Left lobe of liver (tissue), 2 donors: Measurements from ENCODE around the gene KHDC4. TPM values are rescaled to one million over a fixed set of nuclear protein-coding genes. Genes with fewer than 3 reads are reported as not detected.

Experiments used
- ATAC-seq: fragments of 200-7000 bp; cut with Tn5 transposase; one replicate; pipeline ENCODE4 v1.9.1; 2020; ENCODE audit warnings: mild to moderate bottlenecking, moderate library complexity
- DNase-seq: peaks from one replicate; pipeline ENCODE4 v3.0.0-alpha.2; 2020; ENCODE audit warnings: low spot score
- total RNA-seq: library from RNA; stranded (reverse); gene quantifications from one replicate; pipeline ENCODE4 v1.2.1, GENCODE V29; 2021
- donor health status: DM: no; HTN: no; CAD: no; lungs with moderate emphysema.
- donor health status: DM: no; HTN: yes; CAD: no.

Gene KHDC4
- total RNA-seq, result 18.5 TPM

- ATAC-seq (peak; percentile 97), DNase-seq (peak; percentile 96)
Measured at GRCh38 chr1:155934097-155934935, at the start of gene KHDC4. Gene KHDC4, minus strand, starts transcription at chr1:155934413. Its CDS starts 40 bp downstream, at chr1:155934373.

GRCh38 chr1:155983191-155984024 lies 49.2 kb upstream of the KHDC4 start:
- no peak for DNase-seq

GRCh38 chr1:155982106-155982505 lies 47.9 kb upstream of the KHDC4 start:
- ATAC-seq, result no peak
- no peak for DNase-seq

More at GRCh38 chr1:155983191-155984024, 49.2 kb upstream of the KHDC4 start:
- peak; percentile 24 for ATAC-seq

- ATAC-seq (no peak), DNase-seq (no peak)
Measured at GRCh38 chr1:155981266-155982088, 47.3 kb upstream of the KHDC4 start.

DNA sequence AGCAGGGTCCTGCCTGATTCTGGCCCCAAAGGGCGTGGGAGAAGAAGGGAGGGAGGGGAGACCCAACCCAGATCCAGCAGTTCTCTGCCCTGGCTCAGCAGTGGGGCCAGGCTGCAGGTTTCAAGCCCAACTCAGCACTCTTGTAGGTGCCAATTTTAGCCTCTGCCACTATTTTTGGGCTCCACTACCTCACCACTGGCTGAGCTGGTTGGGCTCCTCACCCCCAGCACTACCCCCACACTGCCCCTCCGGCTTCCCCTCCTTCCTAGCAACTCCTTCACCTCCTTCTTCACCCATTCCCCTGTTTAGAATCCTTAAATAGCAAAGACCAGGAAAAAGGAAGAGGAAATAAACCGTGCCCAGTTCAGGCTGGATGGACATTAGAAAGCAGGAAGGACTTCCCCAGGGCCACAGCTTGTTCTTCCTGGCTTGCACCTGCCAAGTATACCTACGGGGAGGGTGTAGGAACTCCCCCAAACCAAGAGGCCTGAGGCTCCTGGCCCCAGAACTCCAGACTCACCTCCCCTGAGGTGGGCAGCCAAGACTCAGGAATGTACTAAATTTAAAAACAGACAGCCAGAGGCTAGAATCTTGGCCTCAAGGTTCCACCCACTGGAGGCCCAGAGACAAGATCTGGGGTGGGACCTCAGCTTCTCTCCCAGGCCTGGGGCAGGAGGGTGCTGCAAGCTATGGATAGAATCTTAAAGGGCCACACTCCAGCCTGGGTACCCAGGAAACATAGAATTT lies 45.6 kb upstream of the KHDC4 start:
- DNase-seq (no peak), ATAC-seq (no peak)

DNA sequence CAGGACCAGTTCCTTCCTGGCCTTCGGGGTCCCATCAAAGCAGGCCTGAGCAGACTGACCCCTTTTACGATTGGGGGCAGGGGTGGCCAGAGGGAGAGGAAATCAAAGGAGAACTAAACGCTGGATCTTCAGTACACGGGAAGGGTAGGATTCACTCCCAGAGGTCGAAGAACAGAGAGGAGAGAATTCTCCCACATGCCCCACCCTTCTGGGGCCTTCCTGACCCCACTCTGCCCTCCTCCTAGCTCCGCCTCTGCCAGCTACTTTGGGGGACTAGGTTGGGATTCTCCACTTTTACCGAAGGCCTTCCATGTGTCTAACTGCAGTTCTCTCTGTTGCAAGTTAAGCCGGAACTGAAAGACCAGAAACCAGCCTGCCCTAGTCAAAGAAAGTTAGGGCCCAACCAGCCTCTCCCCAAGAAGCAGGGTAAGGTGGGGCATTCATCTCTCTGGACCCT lies 44.8 kb upstream of the KHDC4 start:
- no peak for DNase-seq
- ATAC-seq, result peak; percentile 8

GRCh38 chr1:155978325-155978972 lies 44.2 kb upstream of the KHDC4 start, which contains the start of gene ARHGEF2:
Gene ARHGEF2, minus strand, starts transcription at chr1:155978547. Its CDS starts 120 bp downstream, at chr1:155978427.
- ATAC-seq, result peak; percentile 76
- DNase-seq, result peak; percentile 73

GRCh38 chr1:155977690-155978324 lies 43.6 kb upstream of the KHDC4 start:
- no peak for DNase-seq

DNA sequence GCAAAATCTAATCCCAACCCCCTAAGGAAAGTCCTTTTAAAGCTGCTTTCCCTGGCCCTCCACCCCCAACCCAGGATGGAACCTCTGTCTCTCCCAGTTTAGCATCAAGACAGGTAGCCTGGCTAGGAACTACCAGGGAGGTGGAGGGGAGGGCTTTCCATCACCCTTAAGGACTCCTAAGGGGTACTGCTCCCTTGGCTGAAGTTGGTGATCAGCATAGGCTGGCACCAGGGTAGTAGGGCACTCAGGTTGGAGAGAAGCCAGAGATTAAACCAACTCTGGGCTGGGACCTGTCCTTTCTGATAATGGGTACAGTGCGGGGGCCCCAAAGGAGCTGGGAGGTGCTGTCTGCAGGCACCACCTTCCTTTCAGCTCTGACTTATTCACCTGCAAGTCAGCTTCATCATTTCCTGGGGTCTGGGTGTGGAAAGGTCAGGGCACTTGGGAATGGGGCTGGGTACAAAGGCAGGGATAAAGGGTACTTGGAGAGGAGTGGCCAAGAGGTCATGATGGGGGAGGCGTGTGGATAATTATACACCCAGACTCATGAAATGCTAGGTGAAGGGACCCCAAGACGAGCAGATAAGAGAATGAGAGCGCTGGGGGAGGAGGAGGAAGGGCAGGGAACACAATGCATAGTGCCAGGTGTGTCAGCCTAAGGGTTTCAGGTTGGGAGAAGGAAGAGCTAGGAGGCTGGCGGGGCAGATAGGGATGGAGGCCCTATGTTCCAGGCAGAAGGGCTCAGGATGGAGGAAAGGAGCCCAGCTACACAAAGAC lies 42.9 kb upstream of the KHDC4 start:
- ATAC-seq (peak; percentile 11), DNase-seq (no peak)

More at GRCh38 chr1:155977690-155978324, 43.6 kb upstream of the KHDC4 start:
- ATAC-seq, result peak; percentile 56

DNA sequence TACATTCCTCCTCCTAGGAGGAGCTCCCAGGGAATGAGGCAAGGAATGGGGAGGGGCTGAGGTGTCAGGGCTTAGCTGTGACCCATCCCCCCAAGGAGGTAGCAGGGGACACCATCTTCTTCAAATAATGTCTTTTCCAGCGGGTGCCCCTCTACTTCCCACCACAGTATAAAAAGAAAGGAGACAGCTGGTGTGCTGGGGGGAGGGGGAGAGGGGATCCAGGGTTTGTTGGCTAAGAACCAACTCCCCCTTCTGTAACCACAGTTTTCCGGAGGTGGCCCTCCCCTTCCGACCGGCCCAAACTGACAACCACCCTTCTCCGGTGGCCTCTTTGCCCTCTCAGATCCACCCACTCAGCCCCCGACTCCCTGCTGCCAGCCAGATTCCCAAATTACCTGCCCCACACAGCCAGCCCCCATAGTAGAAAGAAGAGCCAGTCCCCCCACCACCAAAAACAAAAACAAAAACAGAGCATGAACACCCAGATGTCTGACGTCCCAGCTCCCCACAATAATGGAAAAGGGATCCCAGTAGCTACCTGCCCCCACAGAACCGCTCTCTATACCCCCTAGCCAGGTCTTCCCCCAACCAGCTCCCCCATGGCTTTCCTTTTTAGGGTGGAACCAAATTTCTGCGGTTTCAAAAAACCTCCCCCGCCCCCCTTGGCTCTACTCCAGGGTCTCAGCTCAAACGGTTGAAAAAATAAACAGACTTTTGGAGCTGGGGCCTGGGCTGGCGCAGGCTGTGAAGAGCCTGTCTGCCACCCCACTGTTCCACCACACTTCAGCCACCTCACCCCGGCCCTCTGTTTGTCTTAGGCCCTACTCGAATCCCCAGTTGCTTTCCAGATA lies 42.1 kb upstream of the KHDC4 start:
- ATAC-seq, result no peak
- DNase-seq, result no peak

- DNase-seq (no peak), ATAC-seq (no peak)
Measured at GRCh38 chr1:155975375-155976061, 41.3 kb upstream of the KHDC4 start.

DNA sequence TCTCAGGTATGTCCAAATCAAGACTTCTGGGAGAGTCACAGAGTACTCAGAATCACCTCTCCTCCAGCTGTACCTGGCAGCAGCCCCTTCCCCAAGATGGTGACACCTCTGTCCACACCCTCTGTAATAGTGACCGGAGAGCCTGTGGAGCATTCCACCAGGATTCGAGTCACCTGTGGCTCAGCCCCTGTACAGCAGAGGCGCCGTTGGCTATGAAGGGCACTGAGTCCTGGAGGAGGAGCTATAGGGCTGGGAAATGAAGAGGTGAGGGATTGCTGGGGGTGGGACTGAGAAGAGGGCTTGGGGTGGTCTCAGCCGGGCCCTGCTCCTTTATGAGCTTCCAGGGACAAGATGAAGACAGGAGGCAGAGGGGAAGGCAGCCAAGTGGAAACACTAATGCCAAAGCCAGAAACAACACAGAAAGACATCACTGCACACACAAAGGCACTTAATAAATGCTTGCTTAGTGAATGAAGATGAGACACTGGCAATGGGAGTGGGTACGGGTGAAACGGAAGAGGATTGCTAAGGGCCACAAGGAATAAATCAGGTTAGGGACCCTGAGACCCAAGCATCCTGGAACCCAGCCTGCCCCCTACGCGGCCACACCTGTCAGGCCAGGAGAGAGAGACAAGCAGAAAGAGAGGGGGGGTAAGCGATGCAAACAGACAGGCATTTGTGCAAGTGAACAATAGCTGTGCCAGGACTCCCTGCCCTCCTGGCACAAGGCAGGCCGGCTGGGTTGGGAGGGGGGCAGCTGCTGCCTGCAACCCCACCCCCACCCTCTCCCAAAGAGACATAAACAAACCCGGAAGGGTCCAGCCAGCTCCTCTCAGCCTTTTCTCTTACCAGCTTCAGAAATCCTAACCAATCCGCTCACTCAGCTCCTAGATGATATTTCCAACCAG lies 40.2 kb upstream of the KHDC4 start:
- DNase-seq (no peak), ATAC-seq (no peak)

GRCh38 chr1:155973723-155974122 lies 39.5 kb upstream of the KHDC4 start:
- ATAC-seq, result no peak

DNA sequence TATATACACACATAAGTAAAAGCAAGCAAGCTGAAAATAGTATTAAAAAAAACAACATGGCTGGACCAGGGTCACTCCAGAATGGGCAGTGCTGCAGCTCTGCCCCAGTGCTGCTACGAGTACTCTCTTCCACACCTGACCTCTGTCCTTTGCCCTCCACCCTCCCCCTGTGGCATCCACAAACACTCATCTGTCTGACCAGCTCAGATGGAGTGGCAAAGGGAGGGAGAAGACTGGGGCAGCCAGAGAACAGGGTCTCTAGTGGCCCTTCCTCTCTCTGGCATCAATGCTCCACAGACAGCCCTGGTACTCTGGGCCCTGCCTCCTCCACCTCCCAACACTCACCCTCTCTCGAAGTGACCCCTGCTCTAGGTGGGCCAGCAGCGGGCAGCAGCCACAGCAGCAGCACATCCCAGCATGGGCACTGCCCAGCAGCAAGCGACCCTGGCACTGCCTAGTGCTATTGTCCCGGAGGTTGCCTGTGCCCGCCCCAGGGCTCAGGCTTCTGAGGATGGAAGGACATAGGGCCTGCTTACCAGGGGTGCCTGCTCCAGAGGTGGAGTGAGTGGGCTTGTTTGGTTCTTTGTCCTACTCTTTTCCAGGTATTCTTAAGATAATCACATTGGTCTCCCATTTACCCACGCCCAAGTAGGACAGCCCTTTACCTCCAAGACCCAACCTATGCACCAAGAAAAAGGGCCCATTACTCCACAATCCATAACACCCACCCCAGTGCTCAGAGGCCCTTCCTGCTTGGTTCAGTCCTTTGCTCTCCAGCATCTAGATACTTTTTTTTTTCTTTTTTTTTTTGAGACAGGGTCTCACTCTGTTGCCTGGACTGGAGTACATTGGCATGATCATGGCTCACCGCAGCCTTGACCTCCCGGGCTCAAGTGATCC lies 37.9 kb upstream of the KHDC4 start:
- peak; percentile 75 for ATAC-seq

More at GRCh38 chr1:155973723-155974122, 39.5 kb upstream of the KHDC4 start:
- DNase-seq, result no peak

More for the DNA sequence above, 37.9 kb upstream of the KHDC4 start:
- DNase-seq, result no peak
